ENCODE results near the gene OTOL1. TPM values are rescaled to one million over a fixed set of nuclear protein-coding genes. Genes with fewer than 3 reads are reported as not detected.

The OTOL1 gene
- total and polyA plus RNA-seq, 2 experiments from 2014 or later, result not detected

- no peaks in the 10 kb centered on the region for H3K27me3 ChIP-seq (ENCODE audit: insufficient read depth)
- H3K36me3 ChIP-seq (ENCODE audit: insufficient read depth), result no peaks in the 10 kb centered on the region
- Mint-ChIP-seq H3K27me3 (ENCODE audit: insufficient read depth, low read depth, poor library complexity) (no peaks in the 10 kb centered on the region), H3K27ac (no peak overlapping the region), H3K9me3 (no peaks in the 10 kb centered on the region), H3K36me3 (ENCODE audit: low read depth) (no peaks in the 10 kb centered on the region), H3K4me3 (no peak overlapping the region), H3K4me1 (peaks cover 15% of the 10 kb centered on the region; the same call in 2 of the 3 replicates)
- no peak overlapping the region for H3K4me2 ChIP-seq
- peak overlapping the region; percentile 30; the same call in 1 of the 2 replicates for H2AFZ ChIP-seq
- DNase-seq (ENCODE audit: low spot score) (no peak), ATAC-seq (no peak)
- TF ChIP-seq ETS1 (IDR thresholded peaks at IDR 0.05) (no peak), ZNF114 (CRISPR knock-in tag; IDR thresholded peaks at IDR 0.05) (no peak), JUNB (IDR thresholded peaks at IDR 0.05; ENCODE audit: unreplicated experiment) (no peak), EZH2phosphoT487 (IDR thresholded peaks at IDR 0.05; ENCODE audit: unreplicated experiment) (no peak), POLR2AphosphoS5 (IDR thresholded peaks at IDR 0.05; ENCODE audit: low read depth) (no peak), CTCF (conservative IDR thresholded peaks at IDR 0.05; ENCODE audit: low read depth in 2 of 2) (no peak), NANOG (IDR thresholded peaks at IDR 0.05; ENCODE audit: borderline replicate concordance) (no peak), ZNF331 (CRISPR knock-in tag; IDR thresholded peaks at IDR 0.05; ENCODE audit: low read depth) (no peak), EZH2 (IDR thresholded peaks at IDR 0.05; ENCODE audit: low read depth, unreplicated experiment) (no peak)
- TF ChIP-seq, protein P1, sequence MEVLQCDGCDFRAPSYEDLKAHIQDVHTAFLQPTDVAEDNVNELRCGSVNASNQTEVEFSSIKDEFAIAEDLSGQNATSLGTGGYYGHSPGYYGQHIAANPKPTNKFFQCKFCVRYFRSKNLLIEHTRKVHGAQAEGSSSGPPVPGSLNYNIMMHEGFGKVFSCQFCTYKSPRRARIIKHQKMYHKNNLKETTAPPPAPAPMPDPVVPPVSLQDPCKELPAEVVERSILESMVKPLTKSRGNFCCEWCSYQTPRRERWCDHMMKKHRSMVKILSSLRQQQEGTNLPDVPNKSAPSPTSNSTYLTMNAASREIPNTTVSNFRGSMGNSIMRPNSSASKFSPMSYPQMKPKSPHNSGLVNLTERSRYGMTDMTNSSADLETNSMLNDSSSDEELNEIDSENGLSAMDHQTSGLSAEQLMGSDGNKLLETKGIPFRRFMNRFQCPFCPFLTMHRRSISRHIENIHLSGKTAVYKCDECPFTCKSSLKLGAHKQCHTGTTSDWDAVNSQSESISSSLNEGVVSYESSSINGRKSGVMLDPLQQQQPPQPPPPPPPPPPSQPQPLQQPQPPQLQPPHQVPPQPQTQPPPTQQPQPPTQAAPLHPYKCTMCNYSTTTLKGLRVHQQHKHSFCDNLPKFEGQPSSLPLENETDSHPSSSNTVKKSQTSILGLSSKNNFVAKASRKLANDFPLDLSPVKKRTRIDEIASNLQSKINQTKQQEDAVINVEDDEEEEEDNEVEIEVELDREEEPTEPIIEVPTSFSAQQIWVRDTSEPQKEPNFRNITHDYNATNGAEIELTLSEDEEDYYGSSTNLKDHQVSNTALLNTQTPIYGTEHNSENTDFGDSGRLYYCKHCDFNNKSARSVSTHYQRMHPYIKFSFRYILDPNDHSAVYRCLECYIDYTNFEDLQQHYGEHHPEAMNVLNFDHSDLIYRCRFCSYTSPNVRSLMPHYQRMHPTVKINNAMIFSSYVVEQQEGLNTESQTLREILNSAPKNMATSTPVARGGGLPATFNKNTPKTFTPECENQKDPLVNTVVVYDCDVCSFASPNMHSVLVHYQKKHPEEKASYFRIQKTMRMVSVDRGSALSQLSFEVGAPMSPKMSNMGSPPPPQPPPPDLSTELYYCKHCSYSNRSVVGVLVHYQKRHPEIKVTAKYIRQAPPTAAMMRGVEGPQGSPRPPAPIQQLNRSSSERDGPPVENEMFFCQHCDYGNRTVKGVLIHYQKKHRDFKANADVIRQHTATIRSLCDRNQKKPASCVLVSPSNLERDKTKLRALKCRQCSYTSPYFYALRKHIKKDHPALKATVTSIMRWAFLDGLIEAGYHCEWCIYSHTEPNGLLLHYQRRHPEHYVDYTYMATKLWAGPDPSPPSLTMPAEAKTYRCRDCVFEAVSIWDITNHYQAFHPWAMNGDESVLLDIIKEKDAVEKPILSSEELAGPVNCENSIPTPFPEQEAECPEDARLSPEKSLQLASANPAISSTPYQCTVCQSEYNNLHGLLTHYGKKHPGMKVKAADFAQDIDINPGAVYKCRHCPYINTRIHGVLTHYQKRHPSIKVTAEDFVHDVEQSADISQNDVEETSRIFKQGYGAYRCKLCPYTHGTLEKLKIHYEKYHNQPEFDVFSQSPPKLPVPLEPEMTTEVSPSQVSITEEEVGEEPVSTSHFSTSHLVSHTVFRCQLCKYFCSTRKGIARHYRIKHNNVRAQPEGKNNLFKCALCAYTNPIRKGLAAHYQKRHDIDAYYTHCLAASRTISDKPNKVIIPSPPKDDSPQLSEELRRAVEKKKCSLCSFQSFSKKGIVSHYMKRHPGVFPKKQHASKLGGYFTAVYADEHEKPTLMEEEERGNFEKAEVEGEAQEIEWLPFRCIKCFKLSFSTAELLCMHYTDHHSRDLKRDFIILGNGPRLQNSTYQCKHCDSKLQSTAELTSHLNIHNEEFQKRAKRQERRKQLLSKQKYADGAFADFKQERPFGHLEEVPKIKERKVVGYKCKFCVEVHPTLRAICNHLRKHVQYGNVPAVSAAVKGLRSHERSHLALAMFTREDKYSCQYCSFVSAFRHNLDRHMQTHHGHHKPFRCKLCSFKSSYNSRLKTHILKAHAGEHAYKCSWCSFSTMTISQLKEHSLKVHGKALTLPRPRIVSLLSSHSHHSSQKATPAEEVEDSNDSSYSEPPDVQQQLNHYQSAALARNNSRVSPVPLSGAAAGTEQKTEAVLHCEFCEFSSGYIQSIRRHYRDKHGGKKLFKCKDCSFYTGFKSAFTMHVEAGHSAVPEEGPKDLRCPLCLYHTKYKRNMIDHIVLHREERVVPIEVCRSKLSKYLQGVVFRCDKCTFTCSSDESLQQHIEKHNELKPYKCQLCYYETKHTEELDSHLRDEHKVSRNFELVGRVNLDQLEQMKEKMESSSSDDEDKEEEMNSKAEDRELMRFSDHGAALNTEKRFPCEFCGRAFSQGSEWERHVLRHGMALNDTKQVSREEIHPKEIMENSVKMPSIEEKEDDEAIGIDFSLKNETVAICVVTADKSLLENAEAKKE (CRISPR knock-in tag; IDR thresholded peaks at IDR 0.05), result no peak
- H3K27ac ChIP-seq (ENCODE audit: low read depth), result no peak overlapping the region
- H3K4me1 ChIP-seq (ENCODE audit: insufficient read depth), result no peaks in the 10 kb centered on the region
- no peaks in the 10 kb centered on the region for H3F3A ChIP-seq (replicated peaks; ENCODE audit: low read depth)
- no peaks in the 10 kb centered on the region for H4K20me1 ChIP-seq (replicated peaks; ENCODE audit: insufficient read depth)
- no peaks in the 10 kb centered on the region for H3K79me2 ChIP-seq (replicated peaks; ENCODE audit: insufficient read depth)
- H3K4me3 ChIP-seq, result no peak overlapping the region
- no peaks in the 10 kb centered on the region for H3K9me2 ChIP-seq (ENCODE audit: insufficient read depth)
Observed at GRCh38 chr3:161551697-161552096, 55.1 kb downstream of the OTOL1 start.

Measured in GM23338 (cell line).